Measurements from ENCODE around the gene BCAN. TPM values are rescaled to one million over a fixed set of nuclear protein-coding genes. Genes with fewer than 3 reads are reported as not detected.

The BCAN gene
- total RNA-seq, 2 donors from 2014 or later: 0.26 TPM; not detected in 1

GRCh38 chr1:156645666-156646065 lies 3.7 kb downstream of the BCAN start:
- H3K4me1 ChIP-seq: peaks cover 30% of the 10 kb centered on the region
- no peak overlapping the region for H3K4me3 ChIP-seq
- DNase-seq: no peak
- intact Hi-C loops (cut with DNase I): no loop called here
- peaks cover 0 to 21% of the 10 kb centered on the region in 2 donors for H3K27me3 ChIP-seq
- H3K36me3 ChIP-seq (replicated peaks in 1 of 2; ENCODE audit: insufficient read depth in 1 of 2, low read depth in 2 of 2): no peaks in the 10 kb centered on the region
- no peak for ATAC-seq
- H3K27ac ChIP-seq: no peak overlapping the region
- 74 to 82% methylated on average over 1 of the region's 1 CpG for WGBS, 2 donors
- no peaks in the 10 kb centered on the region for H3K9me3 ChIP-seq
- TF ChIP-seq POLR2A (IDR thresholded peaks at IDR 0.05) (no peak), CTCF (IDR thresholded peaks at IDR 0.05) (no peak)

GRCh38 chr1:156646738-156647211 lies 4.9 kb downstream of the BCAN start:
- no peak for ATAC-seq
- WGBS, 2 donors: 15 to 23% methylated on average over 15 to 51 of the region's 51 CpGs

GRCh38 chr1:156647351-156647750 lies 5.4 kb downstream of the BCAN start:
- intact Hi-C loops (cut with DNase I): no loop called here
- H3K4me1 ChIP-seq: peaks cover 18% of the 10 kb centered on the region
- no peak overlapping the region for H3K27ac ChIP-seq
- no peaks in the 10 kb centered on the region for H3K36me3 ChIP-seq (replicated peaks in 1 of 2; ENCODE audit: insufficient read depth in 1 of 2, low read depth in 2 of 2)
- H3K9me3 ChIP-seq: no peaks in the 10 kb centered on the region
- H3K4me3 ChIP-seq: no peak overlapping the region
- TF ChIP-seq CTCF (IDR thresholded peaks at IDR 0.05) (no peak), POLR2A (IDR thresholded peaks at IDR 0.05) (no peak)
- ATAC-seq: no peak
- peaks cover 0 to 7% of the 10 kb centered on the region in 2 donors for H3K27me3 ChIP-seq
- DNase-seq: no peak
- 78 to 93% methylated on average over 3 to 9 of the region's 10 CpGs for WGBS, 2 donors

More at GRCh38 chr1:156646738-156647211, 4.9 kb downstream of the BCAN start:
- Histone ChIP-seq H3K27ac (no peak overlapping the region), H3K36me3 (replicated peaks in 1 of 2; ENCODE audit: insufficient read depth in 1 of 2, low read depth in 2 of 2) (no peaks in the 10 kb centered on the region), H3K4me3 (no peak overlapping the region), H3K27me3 (peaks cover 0 to 10% of the 10 kb centered on the region in 2 donors), H3K4me1 (peaks cover 23% of the 10 kb centered on the region), H3K9me3 (no peaks in the 10 kb centered on the region)
- DNase-seq: no peak
- no peak for TF ChIP-seq CTCF (IDR thresholded peaks at IDR 0.05)
- TF ChIP-seq POLR2A (IDR thresholded peaks at IDR 0.05): no peak
- intact Hi-C loops (cut with DNase I): no loop called here

- Histone ChIP-seq H3K36me3 (replicated peaks in 1 of 2; ENCODE audit: insufficient read depth in 1 of 2, low read depth in 2 of 2) (no peaks in the 10 kb centered on the region), H3K4me1 (peaks cover 15% of the 10 kb centered on the region), H3K4me3 (no peak overlapping the region), H3K27ac (no peak overlapping the region), H3K27me3 (peaks cover 0 to 5% of the 10 kb centered on the region in 2 donors), H3K9me3 (no peaks in the 10 kb centered on the region)
- no peak for DNase-seq
- no peak for ATAC-seq
- intact Hi-C loops (cut with DNase I): no loop called here
- TF ChIP-seq CTCF (IDR thresholded peaks at IDR 0.05) (no peak), POLR2A (IDR thresholded peaks at IDR 0.05) (no peak)
- 67 to 78% methylated on average over 7 to 10 of the region's 10 CpGs for WGBS, 2 donors
These were observed 6.6 kb downstream of the BCAN start for GRCh38 chr1:156648496-156648895.

GRCh38 chr1:156648951-156649350 lies 7.0 kb downstream of the BCAN start:
- TF ChIP-seq CTCF (IDR thresholded peaks at IDR 0.05) (peak in 1 of 7 experiments; percentile 5), POLR2A (IDR thresholded peaks at IDR 0.05) (no peak)
- DNase-seq (peak in 3 of 4 donors; percentile 54 to 68 (median 55)), ATAC-seq (peak; percentile 79)
- intact Hi-C loops (cut with DNase I): no loop called here
- Histone ChIP-seq H3K27me3 (peaks cover 0 to 5% of the 10 kb centered on the region in 2 donors), H3K4me1 (peaks cover 15% of the 10 kb centered on the region), H3K36me3 (replicated peaks in 1 of 2; ENCODE audit: insufficient read depth in 1 of 2, low read depth in 2 of 2) (no peaks in the 10 kb centered on the region), H3K27ac (no peak overlapping the region), H3K9me3 (no peaks in the 10 kb centered on the region), H3K4me3 (no peak overlapping the region)
- 5 to 8% methylated on average over 2 of the region's 2 CpGs for WGBS, 2 donors
